NCI-H774 (cell line): Measurements from ENCODE around the gene RPL29.

ENCODE experiments used
- DNase-seq: peaks from one replicate; lab custom pipeline; 2025; lab: John Stamatoyannopoulos, UW

RPL29 gene

GRCh38 chr3:52025453-52025852, 29.8 kb upstream of the RPL29 start:
- DNase-seq: no peak

- no peak for DNase-seq
These were observed 29.2 kb upstream of the RPL29 start for GRCh38 chr3:52024765-52025452.

- no peak for DNase-seq
These were observed 28.4 kb upstream of the RPL29 start for GRCh38 chr3:52023860-52024764.

GRCh38 chr3:52023101-52023770, 27.5 kb upstream of the RPL29 start:
- no peak for DNase-seq

GRCh38 chr3:52022323-52023100, 26.8 kb upstream of the RPL29 start:
- DNase-seq: no peak

GRCh38 chr3:52021489-52022268, 26.0 kb upstream of the RPL29 start:
- no peak for DNase-seq

GRCh38 chr3:52020796-52021195, 25.1 kb upstream of the RPL29 start:
- no peak for DNase-seq

GRCh38 chr3:52019352-52020080, 23.8 kb upstream of the RPL29 start:
- no peak for DNase-seq

- no peak for DNase-seq
These were observed 22.8 kb upstream of the RPL29 start for GRCh38 chr3:52018319-52019000.

- no peak for DNase-seq
These were observed 21.9 kb upstream of the RPL29 start for GRCh38 chr3:52017586-52017985.

- no peak for DNase-seq
These were observed 19.9 kb upstream of the RPL29 start for GRCh38 chr3:52015438-52016228.

- no peak for DNase-seq
These were observed 18.9 kb upstream of the RPL29 start for GRCh38 chr3:52014613-52015012.

GRCh38 chr3:52013802-52014598, 18.3 kb upstream of the RPL29 start:
- no peak for DNase-seq

GRCh38 chr3:52012699-52013098, 17.0 kb upstream of the RPL29 start:
- DNase-seq: no peak

GRCh38 chr3:52010431-52010830, 14.7 kb upstream of the RPL29 start:
- no peak for DNase-seq

- no peak for DNase-seq
These were observed 11.6 kb upstream of the RPL29 start for GRCh38 chr3:52007291-52007690.

GRCh38 chr3:52006820-52007133, 11.1 kb upstream of the RPL29 start:
- DNase-seq: no peak

- DNase-seq: no peak
These were observed 10.5 kb upstream of the RPL29 start for GRCh38 chr3:52006017-52006819.
